ENCODE measurements around the gene BMP6.

BMP6 gene

DNA sequence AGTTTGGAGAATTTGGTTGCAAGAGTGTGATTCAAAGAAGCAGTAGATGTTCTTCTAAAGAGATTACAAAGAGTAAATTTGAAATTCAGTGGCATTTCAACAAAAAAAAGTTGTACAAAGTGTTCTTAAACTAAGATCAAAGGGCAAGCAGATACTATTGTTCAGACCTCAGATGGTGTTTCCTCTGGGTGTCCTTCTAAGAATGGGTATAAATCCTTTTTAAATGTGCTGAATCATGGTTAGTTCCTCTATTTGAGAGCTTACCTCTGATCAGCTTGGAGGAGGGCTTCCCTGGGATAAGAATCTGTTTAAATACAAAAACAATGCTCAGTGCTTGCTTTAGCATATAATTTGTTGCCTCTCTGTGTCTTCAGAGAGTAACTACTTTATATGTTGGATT lies 6.3 kb downstream of the BMP6 start:
- no peaks in the 10 kb centered on the region for H3K9me3 ChIP-seq (ENCODE audit: insufficient read depth, low read depth, low read length)
- no peaks in the 10 kb centered on the region for H3K36me3 ChIP-seq (ENCODE audit: insufficient read depth, low read depth, low read length)
- H3K27me3 ChIP-seq (ENCODE audit: insufficient read depth, low read length) = peaks cover 44% of the 10 kb centered on the region
- no peak overlapping the region for H3K4me3 ChIP-seq (ENCODE audit: low read length)
- no peak overlapping the region for H3K9ac ChIP-seq (ENCODE audit: low read depth, low read length)
- no peak overlapping the region for H3K27ac ChIP-seq (ENCODE audit: low read length)
- H3K4me1 ChIP-seq (ENCODE audit: insufficient read depth, low read length) = peaks cover 29% of the 10 kb centered on the region

- no peak overlapping the region for H3K4me3 ChIP-seq (ENCODE audit: low read length)
- H3K4me1 ChIP-seq (ENCODE audit: insufficient read depth, low read length) = peaks cover 17% of the 10 kb centered on the region
- peaks cover 21% of the 10 kb centered on the region for H3K27me3 ChIP-seq (ENCODE audit: insufficient read depth, low read length)
- H3K27ac ChIP-seq (ENCODE audit: low read length) = no peak overlapping the region
- H3K9me3 ChIP-seq (ENCODE audit: insufficient read depth, low read depth, low read length) = no peaks in the 10 kb centered on the region
- no peak overlapping the region for H3K9ac ChIP-seq (ENCODE audit: low read depth, low read length)
- H3K36me3 ChIP-seq (ENCODE audit: insufficient read depth, low read depth, low read length) = no peaks in the 10 kb centered on the region
These were observed 8.9 kb downstream of the BMP6 start for GRCh38 chr6:7734707-7735383.

GRCh38 chr6:7737106-7737505 lies 11.2 kb downstream of the BMP6 start:
- no peak overlapping the region for H3K4me3 ChIP-seq (ENCODE audit: low read length)
- H3K9ac ChIP-seq (ENCODE audit: low read depth, low read length) = no peak overlapping the region
- H3K9me3 ChIP-seq (ENCODE audit: insufficient read depth, low read depth, low read length) = no peaks in the 10 kb centered on the region
- H3K4me1 ChIP-seq (ENCODE audit: insufficient read depth, low read length) = peaks cover 5% of the 10 kb centered on the region; the same call in 1 of the 2 replicates
- no peak overlapping the region for H3K27ac ChIP-seq (ENCODE audit: low read length)
- 0 out of 2 replicates have a peak, but pooled peaks cover 4% of the 10 kb centered on the region for H3K27me3 ChIP-seq (ENCODE audit: insufficient read depth, low read length)
- no peaks in the 10 kb centered on the region for H3K36me3 ChIP-seq (ENCODE audit: insufficient read depth, low read depth, low read length)

DNA sequence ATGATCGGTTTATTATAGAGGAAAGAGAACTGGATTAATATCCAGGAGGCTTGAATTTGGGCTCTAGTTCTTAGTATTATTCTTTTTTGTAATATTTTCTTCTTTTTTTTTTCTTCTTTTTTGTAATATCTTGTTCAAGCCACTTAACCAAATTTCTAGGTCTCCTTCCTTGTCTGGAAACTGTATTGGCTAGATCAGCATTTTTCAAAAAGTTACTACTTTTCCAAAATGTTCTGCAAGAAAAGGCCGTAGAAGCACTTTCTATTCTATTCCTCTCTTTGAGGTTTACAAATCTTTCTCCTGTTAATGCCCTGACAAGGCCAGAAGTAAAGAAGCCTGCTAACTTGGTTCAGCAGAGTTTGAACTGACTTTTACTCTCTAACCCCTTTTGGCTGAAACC lies 12.0 kb downstream of the BMP6 start:
- H3K27me3 ChIP-seq (ENCODE audit: insufficient read depth, low read length) = 0 out of 2 replicates have a peak, but pooled peaks cover 4% of the 10 kb centered on the region
- no peak overlapping the region for H3K9ac ChIP-seq (ENCODE audit: low read depth, low read length)
- no peaks in the 10 kb centered on the region for H3K4me1 ChIP-seq (ENCODE audit: insufficient read depth, low read length)
- H3K36me3 ChIP-seq (ENCODE audit: insufficient read depth, low read depth, low read length) = no peaks in the 10 kb centered on the region
- no peak overlapping the region for H3K4me3 ChIP-seq (ENCODE audit: low read length)
- no peaks in the 10 kb centered on the region for H3K9me3 ChIP-seq (ENCODE audit: insufficient read depth, low read depth, low read length)
- no peak overlapping the region for H3K27ac ChIP-seq (ENCODE audit: low read length)

DNA sequence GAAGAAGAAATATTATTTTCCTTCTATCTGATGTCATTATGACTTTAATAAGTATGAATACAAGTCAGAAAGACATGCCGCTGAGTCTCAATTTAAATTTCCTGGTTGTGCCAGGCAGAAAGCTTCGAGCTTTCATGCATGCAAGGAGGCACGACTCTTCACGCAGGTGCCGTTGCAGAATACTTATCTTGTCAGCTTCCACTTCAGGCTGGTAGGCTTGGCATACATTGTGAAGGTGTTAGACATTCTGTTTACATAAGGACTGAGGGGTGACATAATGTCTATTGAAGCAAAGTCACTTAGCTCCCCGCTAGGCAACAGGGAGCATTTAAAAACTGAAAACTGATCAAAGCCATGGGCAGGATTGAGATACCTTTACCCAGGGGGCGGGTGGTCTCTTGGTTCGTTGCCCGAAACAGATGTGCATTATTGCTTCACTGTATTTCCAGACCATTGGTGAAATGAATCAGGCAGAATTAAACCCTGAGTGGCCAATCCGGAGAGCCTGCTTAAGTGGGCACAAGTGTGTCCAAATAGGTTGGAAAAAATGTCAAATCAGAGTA lies 16.4 kb downstream of the BMP6 start:
- H3K9me3 ChIP-seq (ENCODE audit: insufficient read depth, low read depth, low read length) = no peaks in the 10 kb centered on the region
- peaks cover 4% of the 10 kb centered on the region; the same call in 1 of the 2 replicates for H3K4me1 ChIP-seq (ENCODE audit: insufficient read depth, low read length)
- no peak overlapping the region for H3K9ac ChIP-seq (ENCODE audit: low read depth, low read length)
- H3K4me3 ChIP-seq (ENCODE audit: low read length) = no peak overlapping the region
- H3K27me3 ChIP-seq (ENCODE audit: insufficient read depth, low read length) = 0 out of 2 replicates have a peak, but pooled peaks cover 4% of the 10 kb centered on the region
- no peaks in the 10 kb centered on the region for H3K36me3 ChIP-seq (ENCODE audit: insufficient read depth, low read depth, low read length)
- no peak overlapping the region for H3K27ac ChIP-seq (ENCODE audit: low read length)

- Histone ChIP-seq H3K36me3 (ENCODE audit: insufficient read depth, low read depth, low read length) (no peaks in the 10 kb centered on the region), H3K9ac (ENCODE audit: low read depth, low read length) (no peak overlapping the region), H3K9me3 (ENCODE audit: insufficient read depth, low read depth, low read length) (no peaks in the 10 kb centered on the region), H3K27ac (ENCODE audit: low read length) (no peak overlapping the region), H3K4me1 (ENCODE audit: insufficient read depth, low read length) (peaks cover 4% of the 10 kb centered on the region; the same call in 1 of the 2 replicates), H3K27me3 (ENCODE audit: insufficient read depth, low read length) (no peaks in the 10 kb centered on the region), H3K4me3 (ENCODE audit: low read length) (no peak overlapping the region)
These were observed 20.0 kb downstream of the BMP6 start for GRCh38 chr6:7745942-7746341.

- no peaks in the 10 kb centered on the region for H3K27me3 ChIP-seq (ENCODE audit: insufficient read depth, low read length)
- no peak overlapping the region for H3K27ac ChIP-seq (ENCODE audit: low read length)
- no peaks in the 10 kb centered on the region for H3K9me3 ChIP-seq (ENCODE audit: insufficient read depth, low read depth, low read length)
- H3K4me1 ChIP-seq (ENCODE audit: insufficient read depth, low read length) = peaks cover 4% of the 10 kb centered on the region; the same call in 1 of the 2 replicates
- no peak overlapping the region for H3K4me3 ChIP-seq (ENCODE audit: low read length)
- no peaks in the 10 kb centered on the region for H3K36me3 ChIP-seq (ENCODE audit: insufficient read depth, low read depth, low read length)
- H3K9ac ChIP-seq (ENCODE audit: low read depth, low read length) = no peak overlapping the region
These were observed 21.1 kb downstream of the BMP6 start for GRCh38 chr6:7747016-7747415.

GRCh38 chr6:7747433-7747832 lies 21.5 kb downstream of the BMP6 start:
- no peaks in the 10 kb centered on the region for H3K27me3 ChIP-seq (ENCODE audit: insufficient read depth, low read length)
- peaks cover 4% of the 10 kb centered on the region; the same call in 1 of the 2 replicates for H3K4me1 ChIP-seq (ENCODE audit: insufficient read depth, low read length)
- H3K36me3 ChIP-seq (ENCODE audit: insufficient read depth, low read depth, low read length) = no peaks in the 10 kb centered on the region
- H3K9me3 ChIP-seq (ENCODE audit: insufficient read depth, low read depth, low read length) = no peaks in the 10 kb centered on the region
- no peak overlapping the region for H3K27ac ChIP-seq (ENCODE audit: low read length)
- no peak overlapping the region for H3K9ac ChIP-seq (ENCODE audit: low read depth, low read length)
- no peak overlapping the region for H3K4me3 ChIP-seq (ENCODE audit: low read length)

DNA sequence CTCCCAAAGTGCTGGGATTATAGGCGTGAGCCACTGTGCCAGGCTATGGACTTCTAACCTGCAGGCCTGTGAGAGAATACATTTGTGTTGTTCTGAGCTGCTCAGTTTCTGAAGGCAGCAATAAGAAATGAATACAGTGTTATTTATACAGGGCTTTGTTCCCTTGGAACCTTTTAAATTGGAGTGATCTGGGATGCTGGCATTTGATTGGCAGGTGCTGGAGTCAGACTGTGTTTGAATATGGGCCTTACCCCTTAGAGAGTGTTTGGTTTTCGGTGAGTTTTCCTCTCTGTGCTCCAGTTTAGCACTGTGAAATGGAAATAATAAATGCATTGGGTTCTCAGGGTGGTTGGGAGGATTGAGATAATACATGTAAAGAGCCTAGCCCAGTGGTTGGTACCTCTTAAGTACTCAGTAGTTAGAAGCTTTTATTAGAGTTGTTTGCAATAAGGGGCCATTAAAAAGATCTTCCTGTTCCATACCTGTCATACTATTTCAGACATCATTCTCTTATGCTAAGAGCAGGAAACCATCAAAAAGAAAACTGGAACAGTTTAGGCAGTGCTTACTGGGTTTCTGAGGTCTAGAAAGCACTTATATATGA lies 22.1 kb downstream of the BMP6 start:
- Histone ChIP-seq H3K4me1 (ENCODE audit: insufficient read depth, low read length) (peaks cover 4% of the 10 kb centered on the region; the same call in 1 of the 2 replicates), H3K9ac (ENCODE audit: low read depth, low read length) (no peak overlapping the region), H3K9me3 (ENCODE audit: insufficient read depth, low read depth, low read length) (no peaks in the 10 kb centered on the region), H3K36me3 (ENCODE audit: insufficient read depth, low read depth, low read length) (no peaks in the 10 kb centered on the region), H3K27ac (ENCODE audit: low read length) (no peak overlapping the region), H3K27me3 (ENCODE audit: insufficient read depth, low read length) (no peaks in the 10 kb centered on the region), H3K4me3 (ENCODE audit: low read length) (no peak overlapping the region)

DNA sequence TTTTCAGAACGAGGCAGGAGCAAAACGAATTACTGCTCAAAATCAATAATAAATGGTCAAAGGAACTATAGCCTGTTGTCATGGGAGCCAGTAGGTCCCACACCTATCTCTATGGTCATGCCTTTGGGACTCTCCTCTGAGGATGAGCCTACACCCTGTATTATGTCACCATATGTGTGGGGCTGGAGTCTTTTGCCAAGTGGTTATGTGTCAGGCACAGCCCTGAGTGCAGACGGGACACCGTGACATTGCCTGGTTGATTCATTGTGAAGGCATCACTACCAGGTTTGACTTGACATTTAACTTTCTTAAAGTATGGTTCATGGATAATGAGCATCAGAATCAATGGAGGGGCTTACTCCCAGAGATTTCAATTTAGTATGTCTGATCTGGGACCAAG lies 23.6 kb downstream of the BMP6 start:
- Histone ChIP-seq H3K4me3 (ENCODE audit: low read length) (no peak overlapping the region), H3K9ac (ENCODE audit: low read depth, low read length) (no peak overlapping the region), H3K36me3 (ENCODE audit: insufficient read depth, low read depth, low read length) (no peaks in the 10 kb centered on the region), H3K9me3 (ENCODE audit: insufficient read depth, low read depth, low read length) (no peaks in the 10 kb centered on the region), H3K27me3 (ENCODE audit: insufficient read depth, low read length) (no peaks in the 10 kb centered on the region), H3K4me1 (ENCODE audit: insufficient read depth, low read length) (peaks cover 4% of the 10 kb centered on the region; the same call in 1 of the 2 replicates), H3K27ac (ENCODE audit: low read length) (no peak overlapping the region)

DNA sequence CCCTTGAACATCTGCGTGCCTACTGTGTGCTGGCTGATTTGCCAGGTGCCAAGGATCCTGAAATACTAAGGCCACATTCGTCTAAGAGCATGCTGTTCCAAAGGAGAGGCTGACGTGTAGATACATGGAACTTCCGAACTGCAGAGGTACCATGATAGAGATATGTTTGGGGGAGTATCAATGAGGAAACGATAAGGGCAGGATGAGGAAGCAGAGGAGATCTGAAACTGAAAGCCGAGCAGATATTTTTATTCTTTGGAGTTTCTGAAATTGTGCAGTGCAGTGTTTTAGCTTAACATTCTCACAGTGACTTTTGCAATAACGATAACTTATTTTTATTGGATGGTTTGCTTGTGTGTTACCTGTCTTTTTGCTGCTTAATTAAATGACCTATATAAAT lies 24.3 kb downstream of the BMP6 start:
- H3K9me3 ChIP-seq (ENCODE audit: insufficient read depth, low read depth, low read length) = no peaks in the 10 kb centered on the region
- peaks cover 4% of the 10 kb centered on the region; the same call in 1 of the 2 replicates for H3K4me1 ChIP-seq (ENCODE audit: insufficient read depth, low read length)
- no peak overlapping the region for H3K9ac ChIP-seq (ENCODE audit: low read depth, low read length)
- no peaks in the 10 kb centered on the region for H3K36me3 ChIP-seq (ENCODE audit: insufficient read depth, low read depth, low read length)
- no peak overlapping the region for H3K27ac ChIP-seq (ENCODE audit: low read length)
- no peaks in the 10 kb centered on the region for H3K27me3 ChIP-seq (ENCODE audit: insufficient read depth, low read length)
- no peak overlapping the region for H3K4me3 ChIP-seq (ENCODE audit: low read length)

- Histone ChIP-seq H3K4me1 (ENCODE audit: insufficient read depth, low read length) (no peaks in the 10 kb centered on the region), H3K9ac (ENCODE audit: low read depth, low read length) (no peak overlapping the region), H3K27me3 (ENCODE audit: insufficient read depth, low read length) (no peaks in the 10 kb centered on the region), H3K9me3 (ENCODE audit: insufficient read depth, low read depth, low read length) (no peaks in the 10 kb centered on the region), H3K4me3 (ENCODE audit: low read length) (no peak overlapping the region), H3K27ac (ENCODE audit: low read length) (no peak overlapping the region), H3K36me3 (ENCODE audit: insufficient read depth, low read depth, low read length) (no peaks in the 10 kb centered on the region)
These were observed 32.6 kb downstream of the BMP6 start for GRCh38 chr6:7758456-7758855.

Data from iPS-20b (cell line).